Activated naive CD4-positive, alpha-beta T cell treated with anti-CD3 and anti-CD28 coated beads for 36 hours (primary cell): ENCODE measurements around the gene ZNF107. TPM values are rescaled to one million over a fixed set of nuclear protein-coding genes. Genes with fewer than 3 reads are reported as not detected.

Experiments used
- CTCF ChIA-PET: fragments of 350-600 bp; sonication (Branson Sonifier 250); formaldehyde crosslinking; loops from one replicate; lab custom pipeline; 2021; ENCODE audit warnings: antibody characterized with exemption; lab: Charles Lee
- DNase-seq: peaks from one replicate; pipeline ENCODE4 v3.0.0-alpha.2; 2020
- H3K27ac Mint-ChIP-seq: one replicate; pipeline ENCODE4 v1.8.0; 2021; ENCODE audit warnings: mild to moderate bottlenecking, mixed read lengths
- H3K27me3 Mint-ChIP-seq: one replicate; pipeline ENCODE4 v1.8.0; 2021; ENCODE audit warnings: low read depth, mixed read lengths
- H3K36me3 Mint-ChIP-seq: one replicate; pipeline ENCODE4 v1.8.0; 2021; ENCODE audit warnings: low read depth, mixed read lengths
- H3K4me1 Mint-ChIP-seq: one replicate; pipeline ENCODE4 v1.8.0; 2021; ENCODE audit warnings: low read depth, mixed read lengths
- H3K4me3 Mint-ChIP-seq: one replicate; pipeline ENCODE4 v1.8.0; 2021; ENCODE audit warnings: mild to moderate bottlenecking, moderate library complexity, mixed read lengths
- H3K9me3 Mint-ChIP-seq: one replicate; pipeline ENCODE4 v1.8.0; 2021; ENCODE audit warnings: mixed read lengths
- intact Hi-C: fragments of 100-400 bp; cut with micrococcal nuclease; formaldehyde crosslinking; loops from one replicate; pipeline ENCODE4 v1.15.1; 2023
- total RNA-seq, 2 experiments: library from RNA; stranded (reverse); gene quantifications; one replicate each; pipeline ENCODE4 v1.2.3, GENCODE V29; 2021

ZNF107 gene
- total RNA-seq: 1 to 10 TPM; 7.7 to 8.0 TPM

DNA sequence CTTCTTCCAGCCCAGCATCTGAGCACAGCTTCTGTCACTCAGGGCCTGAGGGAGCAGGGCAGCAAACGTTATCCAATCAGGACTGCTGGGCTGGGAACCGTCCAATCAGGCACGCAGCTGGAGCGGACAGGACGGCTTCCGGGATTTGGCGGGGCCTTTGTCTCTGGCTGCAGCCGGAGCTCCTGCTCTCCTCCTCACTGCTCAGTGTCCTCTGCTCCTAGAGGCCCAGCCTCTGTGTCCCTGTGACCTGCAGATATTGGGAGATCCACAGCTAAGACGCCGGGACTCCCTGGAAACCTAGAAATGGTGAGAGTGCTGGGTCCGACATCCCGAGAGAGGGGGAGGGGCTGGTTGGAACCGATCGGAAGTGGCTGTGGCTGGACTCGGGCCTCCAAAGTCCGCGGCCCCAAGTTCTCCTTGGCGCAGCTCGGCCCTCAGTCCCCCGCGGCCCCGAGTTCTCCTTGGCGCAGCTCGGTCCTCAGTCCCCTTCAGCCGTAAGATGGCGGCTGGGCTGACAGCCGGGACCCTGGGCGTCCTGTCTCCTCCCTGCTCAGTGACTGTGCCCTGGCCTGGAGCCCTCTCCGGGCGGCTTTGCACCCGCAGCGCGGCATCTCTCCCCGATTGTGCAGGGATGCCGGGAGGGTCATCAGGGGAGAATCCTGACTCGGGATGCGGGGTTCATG is at the start of gene ZNF107:
ZNF107 (plus strand) TSS at position 154 of the 683 bp plus-strand sequence; CDS start at position 304, 150 bp downstream.
- peak; percentile 93 for DNase-seq
- H3K27ac Mint-ChIP-seq: peak within 1 kb of the TSS; percentile 96
- H3K4me1 Mint-ChIP-seq: peaks cover 47% of the 10 kb centered on the region
- H3K27me3 Mint-ChIP-seq: no peaks in the 10 kb centered on the region
- H3K9me3 Mint-ChIP-seq: peaks cover 25% of the 10 kb centered on the region
- H3K36me3 Mint-ChIP-seq: peaks cover 50% of the 10 kb centered on the region
- intact Hi-C loops: loop anchor here (1.0 to 5.0 kb wide), 8 partner anchors 103 to 1207 kb away; partner anchors contain the start of genes VKORC1L1, ZNF138, ZNF273 and ZNF680
- CTCF ChIA-PET: interaction anchor here (0.8 to 1.1 kb wide), 2 partner anchors 103 to 359 kb away, joined by 3 to 4 read pairs; partner anchors contain the start of gene ZNF680
- H3K4me3 Mint-ChIP-seq: peak within 1 kb of the TSS; percentile 95

DNA sequence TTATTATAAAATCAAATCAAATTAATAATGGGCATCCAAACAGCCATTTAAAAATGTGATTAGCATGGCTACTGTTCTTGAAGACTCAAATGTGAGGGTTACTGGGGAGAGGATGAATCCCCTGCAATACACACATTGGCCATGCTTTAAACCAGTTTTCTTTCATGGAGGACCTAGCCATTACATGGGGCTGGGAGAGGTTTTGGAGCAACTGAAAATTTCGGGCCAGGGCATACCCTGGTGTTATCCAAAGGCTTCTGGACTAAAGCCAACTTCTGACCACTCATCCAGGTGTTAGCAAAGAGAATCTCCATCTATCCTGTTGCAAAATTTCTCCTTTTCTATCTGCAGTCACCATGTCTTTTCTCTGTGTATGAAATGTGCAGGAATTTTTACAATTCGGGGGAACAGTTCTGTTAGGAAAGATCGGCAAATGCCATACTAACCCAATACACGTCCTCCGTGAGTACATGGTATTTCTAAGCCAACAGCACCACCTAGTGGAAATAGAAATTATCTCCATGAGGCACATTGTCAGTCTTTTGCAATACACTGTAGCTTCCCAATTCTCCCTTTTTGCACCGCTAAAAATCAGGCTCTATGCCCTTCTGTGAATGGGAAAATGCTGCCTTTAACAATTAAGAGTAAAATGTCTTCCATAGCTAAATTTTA is 47.0 kb upstream of the ZNF107 start:
- H3K4me1 Mint-ChIP-seq: no peaks in the 10 kb centered on the region
- peaks cover 22% of the 10 kb centered on the region for H3K9me3 Mint-ChIP-seq
- no peak overlapping the region for H3K4me3 Mint-ChIP-seq
- intact Hi-C loops: loop anchor here (1.0 kb wide), 1 partner anchor 438 kb away; no protein-coding TSS in a partner anchor
- H3K36me3 Mint-ChIP-seq: no peaks in the 10 kb centered on the region
- CTCF ChIA-PET: interaction anchor here (0.7 kb wide), 1 partner anchor 390 kb away, joined by 3 read pairs; no protein-coding TSS in a partner anchor
- H3K27ac Mint-ChIP-seq: no peak overlapping the region
- DNase-seq: peak; percentile 26
- no peaks in the 10 kb centered on the region for H3K27me3 Mint-ChIP-seq

DNA sequence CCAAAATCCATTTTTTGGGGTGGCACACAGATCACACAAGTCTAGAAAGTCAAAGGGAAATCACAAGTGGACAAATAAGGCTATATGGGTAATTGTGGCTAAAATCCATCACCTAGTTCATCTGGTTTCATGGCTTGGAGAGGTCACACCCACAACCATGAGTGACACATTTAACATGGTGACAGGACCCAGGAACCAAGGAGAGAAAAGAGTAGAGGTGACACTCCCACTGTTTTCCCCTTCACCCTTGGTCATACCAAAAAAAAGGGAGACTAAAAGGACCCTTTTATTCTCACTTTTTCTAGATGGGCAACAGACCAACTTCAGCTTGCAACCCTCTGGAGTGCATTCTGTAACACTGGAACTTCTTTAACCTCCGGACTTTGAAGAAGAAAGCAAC is 46.2 kb upstream of the ZNF107 start:
- H3K4me3 Mint-ChIP-seq: no peak overlapping the region
- H3K4me1 Mint-ChIP-seq: no peaks in the 10 kb centered on the region
- H3K27ac Mint-ChIP-seq: no peak overlapping the region
- H3K27me3 Mint-ChIP-seq: no peaks in the 10 kb centered on the region
- no peaks in the 10 kb centered on the region for H3K36me3 Mint-ChIP-seq
- CTCF ChIA-PET: interaction anchor here (0.7 kb wide), 1 partner anchor 390 kb away, joined by 3 read pairs; no protein-coding TSS in a partner anchor
- H3K9me3 Mint-ChIP-seq: peaks cover 22% of the 10 kb centered on the region
- no peak for DNase-seq
- intact Hi-C loops: loop anchor here (1.0 to 10.0 kb wide), 2 partner anchors 135 to 438 kb away; no protein-coding TSS in a partner anchor

DNA sequence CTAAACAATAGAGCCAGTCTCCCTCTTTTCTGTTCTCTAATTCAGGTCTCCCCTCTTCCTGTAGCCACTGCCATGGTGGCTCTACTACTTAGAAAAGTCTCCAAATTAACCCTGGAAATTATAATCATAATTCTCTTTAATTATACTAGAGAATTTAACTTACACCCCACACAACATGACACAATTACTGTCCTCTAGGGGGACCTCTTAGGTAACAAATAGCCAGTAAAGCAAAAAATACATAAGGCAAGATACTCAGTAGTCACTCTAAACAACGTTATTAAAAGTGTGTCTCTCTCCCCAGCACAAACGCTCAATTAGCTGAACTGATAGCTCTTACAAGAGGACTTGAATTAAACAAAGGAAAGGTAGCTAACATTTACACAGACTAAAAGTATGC is 44.3 kb upstream of the ZNF107 start:
- Mint-ChIP-seq H3K9me3 (peaks cover 22% of the 10 kb centered on the region), H3K4me1 (no peaks in the 10 kb centered on the region)
- no peak for DNase-seq

DNA sequence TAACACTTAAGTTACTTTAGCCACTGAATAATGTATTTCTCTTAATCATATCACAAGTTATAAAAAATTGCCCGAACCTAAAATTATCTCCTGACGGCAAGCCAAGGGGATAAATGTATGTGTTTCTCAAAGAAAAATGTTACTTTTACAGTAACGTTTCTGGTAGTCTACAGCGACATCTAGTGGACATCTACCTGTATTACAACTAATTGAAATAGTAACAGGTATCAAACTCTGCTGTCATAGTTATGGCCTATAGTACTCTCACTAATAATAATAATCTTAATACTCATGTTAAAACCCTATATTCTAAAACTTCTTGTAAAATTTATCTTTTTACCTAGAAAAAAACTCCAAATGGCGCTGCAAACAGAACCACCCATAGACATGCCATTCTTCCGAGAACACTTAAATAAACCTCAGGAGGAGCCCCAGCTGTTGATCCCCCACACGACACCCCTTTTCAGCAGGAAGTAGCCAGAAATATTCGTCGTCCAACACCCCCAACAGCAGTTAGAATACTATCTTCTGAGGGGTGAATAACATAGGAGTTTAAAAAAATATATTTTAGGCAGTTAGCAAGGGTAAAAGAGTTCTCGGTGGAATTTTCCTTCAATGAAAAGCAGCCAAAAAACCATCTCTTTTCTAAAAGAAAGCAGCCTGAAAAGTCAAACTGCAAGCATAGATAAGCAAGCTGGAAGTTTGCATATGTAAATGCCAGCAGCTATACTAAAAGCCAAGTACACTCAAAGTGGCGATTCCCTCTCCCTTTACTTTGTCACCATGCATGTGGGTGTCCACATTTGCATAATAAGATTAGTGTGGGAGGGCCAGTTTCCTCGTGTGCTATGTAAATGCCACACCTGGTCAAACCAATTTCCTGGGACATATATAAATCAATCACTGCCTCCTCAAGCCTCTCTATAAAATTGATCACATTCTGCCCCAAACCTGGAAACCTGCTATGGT is 40.5 kb upstream of the ZNF107 start:
- DNase-seq: no peak
- Mint-ChIP-seq H3K4me3 (no peak overlapping the region), H3K4me1 (no peaks in the 10 kb centered on the region), H3K27ac (no peak overlapping the region), H3K27me3 (no peaks in the 10 kb centered on the region), H3K9me3 (peaks cover 4% of the 10 kb centered on the region), H3K36me3 (no peaks in the 10 kb centered on the region)
- CTCF ChIA-PET: interaction anchor here (0.6 to 1.0 kb wide), 5 partner anchors 9 to 438 kb away, joined by 3 to 6 read pairs (median 3); no protein-coding TSS in a partner anchor
- intact Hi-C loops: loop anchor here (1.0 to 10.0 kb wide), 2 partner anchors 141 to 444 kb away; no protein-coding TSS in a partner anchor

More for the DNA sequence above, 44.3 kb upstream of the ZNF107 start:
- Mint-ChIP-seq H3K27me3 (no peaks in the 10 kb centered on the region), H3K4me3 (no peak overlapping the region), H3K27ac (no peak overlapping the region), H3K36me3 (no peaks in the 10 kb centered on the region)
- intact Hi-C loops: loop anchor here (10.0 kb wide), 1 partner anchor 137 kb away; no protein-coding TSS in a partner anchor
- CTCF ChIA-PET: interaction anchor here (1.3 kb wide), 1 partner anchor 9 kb away, joined by 3 read pairs; no protein-coding TSS in a partner anchor

DNA sequence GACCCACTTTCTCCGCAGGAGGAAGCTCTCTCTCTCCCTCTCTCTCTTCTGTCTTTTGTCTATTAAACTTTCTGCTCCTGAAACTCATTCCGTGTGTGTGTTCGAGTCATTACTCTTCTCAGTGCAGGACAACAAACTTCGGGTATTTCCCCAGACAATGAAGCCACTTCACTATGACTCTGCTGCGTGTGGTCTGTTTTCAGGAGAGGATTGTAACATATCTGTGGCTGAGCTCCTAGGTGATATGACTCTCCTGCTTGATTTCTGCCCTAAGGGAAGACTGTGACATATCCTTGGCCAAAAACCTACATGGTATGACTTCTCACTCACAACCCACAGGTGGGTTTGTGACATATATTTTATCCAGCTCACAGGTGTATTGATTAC is 39.9 kb upstream of the ZNF107 start:
- H3K4me3 Mint-ChIP-seq: no peak overlapping the region
- no peaks in the 10 kb centered on the region for H3K27me3 Mint-ChIP-seq
- no peaks in the 10 kb centered on the region for H3K36me3 Mint-ChIP-seq
- CTCF ChIA-PET: interaction anchor here (0.6 to 1.0 kb wide), 2 partner anchors 38 to 65 kb away, joined by 3 read pairs; no protein-coding TSS in a partner anchor
- no peaks in the 10 kb centered on the region for H3K4me1 Mint-ChIP-seq
- no peak for DNase-seq
- H3K9me3 Mint-ChIP-seq: peaks cover 2% of the 10 kb centered on the region
- H3K27ac Mint-ChIP-seq: no peak overlapping the region
- intact Hi-C loops: loop anchor here (10.0 kb wide), 1 partner anchor 141 kb away; no protein-coding TSS in a partner anchor

DNA sequence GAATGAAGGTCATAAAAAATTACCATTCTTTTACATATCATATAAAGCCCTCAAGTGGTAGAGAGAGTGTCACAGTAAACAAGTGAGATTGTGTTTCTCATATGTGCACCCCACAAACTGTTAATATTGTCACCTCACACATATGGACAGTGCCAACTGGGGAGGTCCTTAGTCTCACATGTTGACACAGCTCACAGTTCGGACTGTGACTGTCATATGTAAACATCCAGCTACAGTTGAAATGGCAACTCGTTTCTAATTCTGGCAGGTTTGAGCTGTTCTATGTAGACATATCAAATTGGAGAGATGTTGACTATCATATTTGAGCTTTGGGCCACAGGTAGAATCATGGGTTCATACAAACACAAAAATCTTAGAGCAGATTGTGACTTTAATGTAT is 39.4 kb upstream of the ZNF107 start:
- Mint-ChIP-seq H3K4me3 (no peak overlapping the region), H3K9me3 (no peaks in the 10 kb centered on the region), H3K27me3 (no peaks in the 10 kb centered on the region), H3K4me1 (no peaks in the 10 kb centered on the region), H3K36me3 (no peaks in the 10 kb centered on the region), H3K27ac (no peak overlapping the region)
- CTCF ChIA-PET: interaction anchor here (0.6 to 1.0 kb wide), 2 partner anchors 66 to 1099 kb away, joined by 3 read pairs; no protein-coding TSS in a partner anchor
- intact Hi-C loops: loop anchor here (10.0 kb wide), 1 partner anchor 142 kb away; no protein-coding TSS in a partner anchor
- DNase-seq: no peak

DNA sequence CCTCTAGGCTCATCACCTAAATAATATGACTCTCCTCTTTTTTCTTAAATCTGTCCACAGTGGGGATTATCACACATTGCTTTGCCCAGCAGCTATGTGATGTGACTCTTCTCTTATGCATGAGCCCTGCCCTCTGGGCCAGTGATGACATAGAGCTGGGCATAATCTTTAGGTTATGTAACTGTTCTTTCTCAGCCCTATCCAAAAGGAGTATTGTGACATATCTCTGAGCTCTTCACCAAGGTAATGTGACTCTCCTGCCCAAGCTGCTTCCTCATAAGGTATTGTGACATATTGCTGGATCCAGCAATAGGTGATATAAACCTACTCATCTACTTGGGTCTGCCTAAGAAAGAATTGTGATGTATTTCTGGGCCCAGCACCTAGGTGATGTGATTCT is 37.7 kb upstream of the ZNF107 start:
- Mint-ChIP-seq H3K4me3 (no peak overlapping the region), H3K9me3 (no peaks in the 10 kb centered on the region), H3K27ac (no peak overlapping the region), H3K4me1 (no peaks in the 10 kb centered on the region), H3K36me3 (no peaks in the 10 kb centered on the region), H3K27me3 (no peaks in the 10 kb centered on the region)
- CTCF ChIA-PET: no interaction called here
- DNase-seq: no peak
- intact Hi-C loops: loop anchor here (10.0 kb wide), 1 partner anchor 143 kb away; no protein-coding TSS in a partner anchor

DNA sequence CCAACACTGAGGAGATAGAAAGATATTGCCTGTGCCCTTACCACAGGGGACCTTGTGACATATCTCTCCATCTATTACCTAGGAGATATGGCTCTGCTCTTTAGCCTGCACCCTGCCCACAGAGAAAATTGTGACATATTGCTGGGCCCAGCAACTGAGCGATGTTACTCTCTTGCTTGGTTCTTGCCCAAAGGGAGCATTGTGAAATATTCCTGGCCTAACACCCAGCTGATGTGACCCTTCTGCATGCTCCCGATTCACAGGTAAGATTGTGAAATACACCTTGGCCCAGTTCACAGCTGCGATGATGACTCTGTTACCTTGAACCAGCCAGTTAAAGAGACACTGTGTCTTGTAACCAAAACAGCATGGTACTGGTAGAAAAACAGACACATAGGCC is 37.2 kb upstream of the ZNF107 start:
- H3K9me3 Mint-ChIP-seq: no peaks in the 10 kb centered on the region
- no peaks in the 10 kb centered on the region for H3K27me3 Mint-ChIP-seq
- no peaks in the 10 kb centered on the region for H3K4me1 Mint-ChIP-seq
- H3K4me3 Mint-ChIP-seq: no peak overlapping the region
- no peak overlapping the region for H3K27ac Mint-ChIP-seq
- no peaks in the 10 kb centered on the region for H3K36me3 Mint-ChIP-seq
- intact Hi-C loops: loop anchor here (10.0 kb wide), 1 partner anchor 144 kb away; no protein-coding TSS in a partner anchor
- CTCF ChIA-PET: no interaction called here
- DNase-seq: no peak

DNA sequence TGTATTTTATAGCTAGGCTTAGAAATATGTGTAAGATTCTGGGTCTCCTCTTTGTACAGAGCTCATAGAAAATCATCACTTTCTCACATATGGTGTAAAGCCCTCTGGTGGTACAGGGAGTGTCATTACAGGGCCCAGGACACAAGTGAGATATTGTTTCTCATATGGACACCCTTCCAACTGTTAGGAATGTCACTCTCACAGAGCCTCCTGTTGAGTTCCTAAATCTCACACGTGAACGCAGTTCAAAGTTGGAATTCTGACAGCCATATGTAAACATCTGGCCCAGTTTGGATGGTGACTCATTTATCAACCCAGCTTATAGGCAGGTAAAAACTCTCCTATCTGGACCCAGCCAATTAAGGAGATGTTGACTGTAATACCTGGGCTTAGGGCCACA is 35.4 kb upstream of the ZNF107 start:
- intact Hi-C loops: no loop called here
- Mint-ChIP-seq H3K36me3 (no peaks in the 10 kb centered on the region), H3K4me1 (no peaks in the 10 kb centered on the region), H3K4me3 (no peak overlapping the region), H3K27ac (no peak overlapping the region), H3K9me3 (no peaks in the 10 kb centered on the region), H3K27me3 (no peaks in the 10 kb centered on the region)
- CTCF ChIA-PET: interaction anchor here (1.1 kb wide), 1 partner anchor 9 kb away, joined by 3 read pairs; no protein-coding TSS in a partner anchor
- no peak for DNase-seq

DNA sequence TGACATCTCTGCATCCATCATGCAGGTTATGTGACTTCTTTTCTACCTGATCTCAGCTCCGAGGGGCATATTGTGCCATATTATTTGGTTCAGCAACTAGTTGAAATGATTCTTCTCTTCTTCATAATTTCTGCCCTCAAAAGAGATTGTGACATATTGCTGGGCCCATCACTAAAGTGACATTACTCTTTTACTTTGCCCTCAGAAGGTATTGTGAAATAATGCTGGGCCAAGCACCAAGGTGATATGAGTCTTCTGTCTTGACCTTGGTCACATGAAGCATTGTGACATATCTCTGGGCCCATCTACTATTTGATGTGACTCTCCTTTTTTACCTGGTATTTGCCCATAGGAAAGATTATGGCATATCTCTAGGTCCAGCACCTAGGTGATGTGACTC is 33.9 kb upstream of the ZNF107 start:
- Mint-ChIP-seq H3K4me3 (no peak overlapping the region), H3K9me3 (no peaks in the 10 kb centered on the region), H3K36me3 (no peaks in the 10 kb centered on the region), H3K27me3 (no peaks in the 10 kb centered on the region), H3K4me1 (no peaks in the 10 kb centered on the region), H3K27ac (no peak overlapping the region)
- CTCF ChIA-PET: no interaction called here
- no peak for DNase-seq
- intact Hi-C loops: no loop called here
